Right cardiac atrium (tissue), 5 donors: Measurements from ENCODE around the gene VPS18. TPM values are rescaled to one million over a fixed set of nuclear protein-coding genes. Genes with fewer than 3 reads are reported as not detected.

ENCODE experiments used
- ATAC-seq, 2 donors: fragments of 200-7000 bp; cut with Tn5 transposase; one replicate each; pipeline versions ENCODE4 v1.8.0 to v1.9.1; 2020; ENCODE audit warnings: moderate library complexity in 2 of 2, mild to moderate bottlenecking in 1 of 2
- DNase-seq, 3 donors: peaks; one replicate each; pipeline ENCODE4 v3.0.0-alpha.2; 2020
- H3K27ac ChIP-seq: one replicate; pipeline ENCODE4 v1.5.1; 2013; ENCODE audit warnings: mild to moderate bottlenecking, low read length, control low read depth, moderate library complexity
- H3K27me3 ChIP-seq: one replicate; pipeline ENCODE4 v1.6.1; 2013; ENCODE audit not compliant: control insufficient read depth, insufficient read depth
- H3K4me1 ChIP-seq: one replicate; pipeline ENCODE4 v1.6.1; 2013; ENCODE audit warnings: low read length; ENCODE audit not compliant: control insufficient read depth, insufficient read depth
- H3K4me3 ChIP-seq: one replicate; pipeline ENCODE4 v1.5.1; 2013; ENCODE audit warnings: low read length, control low read depth
- H3K9me3 ChIP-seq: one replicate; pipeline ENCODE4 v1.6.1; 2013; ENCODE audit warnings: low read length; ENCODE audit not compliant: control insufficient read depth
- WGBS: extraction: QIAGEN DNeasy Blood & Tissue Kit; methylation state at CpG from one replicate; pipeline ENCODE4 v1.1.7; 2013; 5-methylcytosine and 5-hydroxymethylcytosine counted together
- intact Hi-C, 4 donors: fragments of 100-400 bp; cut with DNase I; formaldehyde crosslinking; loops; one replicate each; pipeline versions ENCODE4 v1.11.0 to v1.14.0; 2022 to 2023
- polyA plus RNA-seq: library from polyadenylated mRNA; stranded (reverse); fragments of 200-250 nt; gene quantifications from one replicate; pipeline ENCODE4 v1.2.3, GENCODE V29; 2013
- total RNA-seq, 4 donors: library from RNA; stranded (reverse); fragmentation: NEBNext Ultra II Directional; extraction: Animal tissue kit (Norgen Biotek cat#: 25700); gene quantifications; one replicate each; pipeline ENCODE4 v1.2.1, GENCODE V29; 2021
- donor health status: healthy with polysubstance abuse.
- donor health status: DM: no; HTN: yes; CAD: no.
- donor health status: DM: no; HTN: no; CAD: no.
- donor health status: DM: no; HTN: yes; CAD: no; lungs with severe emphysema.
- donor health status: DM: yes; HTN: yes; CAD: no.

Gene VPS18
- total and polyA plus RNA-seq, 5 donors = 12.7 to 21.0 (median 18.9) TPM

DNA sequence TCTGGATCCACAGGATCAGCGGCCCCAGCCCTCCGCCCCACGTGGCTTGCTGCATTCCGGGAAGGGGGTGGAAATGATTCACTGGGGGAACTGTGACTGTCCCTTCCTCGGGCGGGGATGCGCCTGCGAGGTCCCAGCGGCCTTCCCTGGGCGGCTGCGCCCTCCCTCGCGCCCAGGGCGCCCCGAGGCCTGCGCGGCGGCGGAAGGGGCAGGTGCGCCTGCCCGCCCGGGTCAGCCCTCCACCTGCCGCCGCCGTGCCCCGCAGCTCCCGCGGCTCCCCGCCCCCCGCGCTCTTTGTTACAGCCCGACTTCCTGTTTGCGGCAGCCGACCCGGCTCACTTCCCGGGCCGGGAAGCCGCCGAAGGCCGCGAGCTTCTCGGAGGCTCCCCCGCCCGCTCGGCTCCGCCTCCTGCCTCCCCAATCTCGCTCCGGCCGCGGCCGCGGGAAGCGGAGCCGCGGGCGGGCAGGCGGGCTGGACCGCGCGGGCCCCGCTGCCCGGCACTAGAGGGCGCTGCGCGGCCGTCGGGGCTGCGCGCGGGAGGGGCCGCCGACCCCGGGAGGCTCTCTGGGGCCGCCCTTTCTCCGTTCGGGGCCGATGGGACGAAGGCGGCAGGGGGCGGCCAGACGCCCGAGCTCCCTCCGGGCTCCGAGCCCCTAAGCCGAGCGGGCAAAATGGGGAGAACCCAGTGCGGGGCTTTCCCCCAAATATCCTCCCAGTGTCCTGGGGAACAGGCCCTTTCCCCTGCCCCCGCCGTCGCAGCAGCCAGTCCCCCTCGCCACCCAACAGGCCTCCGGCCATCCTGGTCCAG lies 47.5 kb downstream of the VPS18 start:
- Histone ChIP-seq H3K27ac (peak overlapping the region; percentile 81), H3K27me3 (no peaks in the 10 kb centered on the region), H3K4me1 (peaks cover 7% of the 10 kb centered on the region), H3K9me3 (no peaks in the 10 kb centered on the region), H3K4me3 (peak overlapping the region; percentile 70)
- intact Hi-C loops = loop anchor here in 2 of 4 donors (2.0 to 10.0 kb wide), 3 partner anchors 34 to 73 kb away; no protein-coding TSS in a partner anchor
- ATAC-seq = peak; percentile 78
- DNase-seq = peak; percentile 82 to 92 (median 92)
- under 1% methylated on average over 91 of the region's 92 CpGs for WGBS

DNA sequence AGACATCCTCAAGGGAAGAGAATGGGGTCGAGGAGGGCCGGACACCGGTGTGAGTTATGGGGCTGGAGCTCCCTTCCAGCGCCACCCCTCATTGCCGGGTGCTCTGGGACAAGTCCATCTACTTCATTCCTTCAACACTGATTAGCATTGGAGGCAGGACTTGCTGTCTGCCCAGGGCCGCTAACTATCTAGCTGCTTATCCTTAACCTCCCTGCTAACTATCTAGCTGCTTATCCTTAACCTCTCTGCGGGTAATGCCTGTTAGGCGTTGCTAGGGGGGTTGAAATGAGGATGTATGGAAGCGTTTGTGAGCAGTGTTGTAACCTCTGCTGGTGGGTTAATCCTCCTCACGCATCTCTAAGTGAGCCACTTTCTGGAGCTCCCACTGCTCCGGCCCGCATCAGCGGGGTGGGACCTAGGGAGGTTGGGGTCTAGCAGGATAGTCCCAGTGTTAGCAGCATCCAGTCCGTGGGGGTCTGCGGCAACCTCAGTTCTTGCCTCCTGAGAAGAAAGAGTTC lies 48.1 kb downstream of the VPS18 start:
- intact Hi-C loops = loop anchor here in 2 of 4 donors (5.0 to 10.0 kb wide), 2 partner anchors 35 to 72 kb away; no protein-coding TSS in a partner anchor
- DNase-seq = peak in 1 of 3 donors; percentile 46
- WGBS = 31% methylated on average over 15 of the region's 15 CpGs
- Histone ChIP-seq H3K27ac (peak overlapping the region; percentile 81), H3K4me1 (peaks cover 7% of the 10 kb centered on the region), H3K9me3 (no peaks in the 10 kb centered on the region), H3K27me3 (no peaks in the 10 kb centered on the region), H3K4me3 (peak overlapping the region; percentile 70)
- no peak for ATAC-seq

DNA sequence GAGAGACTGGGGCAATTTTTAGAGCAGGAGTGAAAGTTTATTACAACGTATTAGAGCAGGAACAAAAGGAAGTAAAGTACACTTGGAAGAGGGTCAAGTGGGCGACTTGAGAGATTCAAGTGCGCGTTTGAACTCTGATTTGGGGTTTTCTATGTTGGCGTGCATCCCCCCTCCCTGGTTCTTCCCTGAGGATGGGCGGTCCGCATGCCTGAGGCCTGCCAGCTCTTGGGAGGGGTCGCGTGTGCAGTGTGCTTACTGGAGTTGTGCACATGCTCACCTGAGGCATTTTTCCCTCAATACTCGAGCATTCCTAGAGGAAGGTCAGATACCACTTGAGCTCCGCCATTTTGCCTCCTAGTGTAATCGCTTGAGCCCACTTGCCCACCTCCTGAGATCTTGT lies 48.6 kb downstream of the VPS18 start:
- 75% methylated on average over 12 of the region's 12 CpGs for WGBS
- H3K4me1 ChIP-seq = peaks cover 7% of the 10 kb centered on the region
- no peaks in the 10 kb centered on the region for H3K9me3 ChIP-seq
- H3K4me3 ChIP-seq = no peak overlapping the region
- intact Hi-C loops = loop anchor here in 2 of 4 donors (5.0 to 10.0 kb wide), 2 partner anchors 36 to 72 kb away; no protein-coding TSS in a partner anchor
- no peaks in the 10 kb centered on the region for H3K27me3 ChIP-seq
- DNase-seq (peak in 1 of 3 donors; percentile 37), ATAC-seq (no peak)
- no peak overlapping the region for H3K27ac ChIP-seq

DNA sequence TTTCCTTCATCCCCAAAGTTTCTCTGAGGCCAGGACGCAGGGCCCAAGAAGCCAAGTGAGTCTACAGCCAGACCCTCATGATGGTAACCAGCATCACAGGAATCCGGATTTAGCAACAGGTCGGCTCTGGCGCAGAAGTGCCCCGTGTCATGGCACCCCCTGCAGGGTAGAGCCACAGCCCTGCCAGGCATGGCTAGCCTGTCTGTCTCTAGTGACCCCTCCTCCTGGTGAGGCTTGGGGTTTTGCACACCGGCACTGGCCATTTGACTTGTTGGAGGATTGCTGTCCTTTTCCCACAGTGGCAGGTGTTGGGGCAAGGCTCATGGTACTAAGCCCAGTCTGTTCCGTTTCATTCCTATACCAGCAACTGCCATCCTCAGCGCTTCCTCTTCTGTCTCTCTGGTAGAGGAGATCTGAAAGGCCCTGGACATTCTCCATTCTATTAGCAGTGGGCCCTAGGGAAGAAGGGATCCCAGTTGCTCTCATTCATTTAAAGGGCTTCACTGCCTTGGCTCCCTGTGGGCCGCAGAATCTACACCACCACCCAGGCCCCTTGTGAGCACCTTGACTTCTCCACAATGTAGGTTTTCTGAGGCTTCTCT lies 49.6 kb downstream of the VPS18 start:
- 96% methylated on average over 9 of the region's 9 CpGs for WGBS
- intact Hi-C loops = loop anchor here in 2 of 4 donors (5.0 to 10.0 kb wide), 2 partner anchors 37 to 71 kb away; no protein-coding TSS in a partner anchor
- peaks cover 5% of the 10 kb centered on the region for H3K4me1 ChIP-seq
- no peaks in the 10 kb centered on the region for H3K9me3 ChIP-seq
- ATAC-seq (no peak), DNase-seq (peak in 1 of 3 donors; percentile 43)
- H3K4me3 ChIP-seq = no peak overlapping the region
- no peaks in the 10 kb centered on the region for H3K27me3 ChIP-seq
- H3K27ac ChIP-seq = no peak overlapping the region

DNA sequence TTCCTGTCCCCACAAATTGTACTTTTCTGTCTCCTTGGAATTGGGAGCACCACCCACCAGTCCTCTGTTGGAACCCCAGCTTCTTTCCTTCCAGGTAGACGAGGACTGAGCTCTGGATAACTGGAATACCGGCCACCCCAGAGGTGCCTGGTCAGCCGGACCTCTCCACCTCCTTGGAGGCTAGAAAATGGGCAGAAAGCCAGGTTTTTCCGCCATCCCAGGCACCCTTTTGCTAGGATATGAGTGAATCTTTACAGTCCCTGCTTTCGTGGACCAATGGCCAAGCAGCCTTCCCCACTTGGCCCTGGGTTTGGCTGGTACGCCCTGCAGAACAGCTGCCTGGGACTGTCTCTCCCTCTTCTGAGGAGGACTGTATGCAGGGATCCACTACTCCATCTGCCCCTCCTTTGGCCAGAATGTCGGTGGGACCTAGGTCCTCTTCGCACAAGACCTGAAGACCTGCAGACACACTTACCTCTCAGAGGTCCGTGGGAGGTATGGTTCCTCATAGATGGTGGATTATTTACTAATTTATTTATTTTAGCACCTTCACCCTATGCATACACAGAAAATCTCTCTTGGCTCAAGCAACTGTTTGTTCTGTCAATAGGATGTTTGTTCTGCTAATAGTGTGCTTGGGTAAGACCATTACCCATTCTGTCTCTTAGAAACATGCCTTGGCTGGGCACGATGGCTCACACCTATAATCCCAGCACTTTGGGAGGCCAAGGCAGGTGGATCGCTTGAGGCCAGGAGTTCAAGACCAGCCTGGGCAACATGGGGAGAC lies 50.5 kb downstream of the VPS18 start:
- no peaks in the 10 kb centered on the region for H3K27me3 ChIP-seq
- intact Hi-C loops = loop anchor here in 2 of 4 donors (5.0 to 10.0 kb wide), 2 partner anchors 37 to 70 kb away; no protein-coding TSS in a partner anchor
- H3K4me1 ChIP-seq = peaks cover 5% of the 10 kb centered on the region
- DNase-seq = peak in 1 of 3 donors; percentile 17
- no peak overlapping the region for H3K27ac ChIP-seq
- no peak for ATAC-seq
- H3K9me3 ChIP-seq = no peaks in the 10 kb centered on the region
- 93% methylated on average over 11 of the region's 11 CpGs for WGBS
- H3K4me3 ChIP-seq = no peak overlapping the region

DNA sequence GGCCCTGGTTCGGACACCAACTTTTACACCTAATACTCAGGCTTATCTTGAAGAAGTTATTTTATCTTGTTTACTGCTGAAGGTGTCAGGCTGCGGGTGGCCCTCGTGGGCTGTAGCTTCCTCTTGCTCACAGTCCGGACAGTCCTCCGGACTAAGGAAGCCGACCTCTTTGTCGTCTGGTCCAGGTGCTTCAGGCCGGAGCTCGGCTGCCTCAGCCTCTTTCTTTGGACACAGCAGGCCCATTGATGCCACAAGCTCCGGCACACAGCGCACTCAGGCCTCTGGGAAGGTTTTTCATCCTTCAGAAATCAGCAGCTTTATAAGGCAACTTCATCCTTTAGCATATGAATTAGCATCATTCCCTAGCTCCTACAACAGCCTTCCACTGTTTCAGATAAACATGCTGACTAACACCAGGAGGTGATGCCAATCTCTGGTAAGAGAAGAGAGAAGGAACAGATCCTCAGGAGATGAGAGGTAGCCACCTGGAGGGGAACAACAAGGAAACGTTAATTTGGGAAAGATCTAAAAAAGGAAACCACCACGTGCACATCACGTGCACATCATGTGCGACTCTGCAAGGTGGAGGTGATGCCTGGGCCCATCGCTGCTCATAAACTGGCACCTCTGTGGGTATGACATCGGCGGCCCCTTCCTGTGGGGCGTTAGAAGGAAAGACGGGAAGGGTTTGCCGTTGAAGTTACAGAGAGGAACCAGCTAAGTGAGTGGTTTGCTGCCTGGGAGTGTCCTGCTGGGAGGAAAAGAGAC lies 54.6 kb downstream of the VPS18 start:
- Histone ChIP-seq H3K4me1 (no peaks in the 10 kb centered on the region), H3K9me3 (no peaks in the 10 kb centered on the region), H3K27me3 (no peaks in the 10 kb centered on the region), H3K4me3 (no peak overlapping the region), H3K27ac (no peak overlapping the region)
- intact Hi-C loops = loop anchor here in 1 of 4 donors (10.0 kb wide), 1 partner anchor 66 kb away; no protein-coding TSS in a partner anchor
- ATAC-seq (no peak), DNase-seq (no peak)
- 61% methylated on average over 21 of the region's 21 CpGs for WGBS

DNA sequence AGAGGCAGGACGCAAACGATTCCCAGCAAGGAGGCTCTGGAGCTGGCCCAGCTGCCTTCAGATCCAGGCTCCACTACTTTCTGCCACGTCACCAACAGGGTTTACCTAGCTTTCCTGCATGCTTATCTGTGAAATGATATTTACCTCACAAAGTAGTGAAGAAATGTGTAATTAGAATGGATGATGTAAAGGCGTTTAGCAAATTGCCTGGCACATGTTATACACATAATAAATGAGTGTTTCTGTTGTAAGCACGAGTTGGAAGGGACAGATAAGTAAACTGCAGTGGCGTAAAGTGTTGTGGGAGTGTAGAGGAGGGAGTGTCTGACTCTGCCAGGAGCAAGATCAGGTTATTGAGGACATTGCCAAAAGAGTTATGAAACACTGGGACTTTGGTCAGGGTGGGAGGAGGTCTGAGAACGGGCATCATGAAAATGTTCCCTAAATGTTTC lies 55.5 kb downstream of the VPS18 start:
- ATAC-seq (no peak), DNase-seq (no peak)
- Histone ChIP-seq H3K27ac (no peak overlapping the region), H3K4me3 (no peak overlapping the region), H3K27me3 (no peaks in the 10 kb centered on the region), H3K9me3 (no peaks in the 10 kb centered on the region), H3K4me1 (no peaks in the 10 kb centered on the region)
- 64% methylated on average over 7 of the region's 7 CpGs for whole genome bisulfite sequencing
- intact Hi-C loops = loop anchor here in 2 of 4 donors (10.0 kb wide), 2 partner anchors 55 to 65 kb away; no protein-coding TSS in a partner anchor

DNA sequence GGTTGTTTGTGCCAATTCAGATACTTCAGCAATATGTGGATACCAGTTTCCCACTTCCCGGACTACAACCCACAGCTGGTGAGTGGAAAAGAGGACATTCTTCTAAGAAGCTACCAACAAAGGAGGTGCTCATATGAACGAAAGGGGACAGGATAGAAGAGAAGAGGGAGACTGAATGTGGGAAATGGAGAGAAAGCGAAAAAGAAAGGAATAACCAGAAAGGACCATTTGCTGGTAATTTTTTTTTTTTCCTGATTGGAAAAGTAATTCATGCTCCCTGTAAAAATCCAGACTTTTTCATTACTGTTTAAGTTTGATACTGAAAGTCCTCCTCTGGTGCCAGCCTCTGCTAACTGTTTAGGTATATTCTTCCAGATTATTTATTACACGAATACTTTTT lies 57.5 kb downstream of the VPS18 start:
- WGBS = 90% methylated on average over 4 of the region's 4 CpGs
- no peak for DNase-seq

DNA sequence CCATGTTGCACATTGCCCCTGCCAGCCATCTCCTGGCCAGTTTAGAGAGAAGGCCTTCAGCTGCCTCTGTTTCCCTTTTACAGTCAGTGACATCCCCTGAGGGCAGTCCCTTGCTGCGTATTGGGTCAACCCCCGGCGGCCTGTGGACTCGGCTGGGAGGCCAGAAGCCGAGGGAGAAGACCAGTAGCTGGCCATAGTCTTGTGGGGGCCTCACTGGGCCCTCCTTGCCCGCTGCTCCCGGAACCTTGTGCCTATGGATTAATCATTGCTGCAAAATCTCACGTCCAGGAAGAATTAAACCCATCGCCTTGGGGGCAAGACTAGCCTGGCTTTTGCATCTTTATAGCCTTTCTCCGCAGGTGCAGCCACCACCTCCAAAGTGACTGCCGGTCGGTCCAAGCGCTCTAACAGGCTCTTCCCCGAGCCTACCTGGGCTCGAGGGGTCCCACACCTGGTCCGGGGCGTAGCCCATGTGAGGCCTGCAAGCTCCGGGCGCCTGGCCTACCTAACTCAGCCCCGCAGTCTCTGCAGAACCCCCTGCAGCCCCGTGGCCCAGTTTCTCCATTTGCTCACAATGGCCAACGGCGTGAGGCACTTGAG lies 58.2 kb downstream of the VPS18 start:
- H3K27ac ChIP-seq = peak overlapping the region; percentile 36
- peaks cover 2% of the 10 kb centered on the region for H3K4me1 ChIP-seq
- WGBS = 48% methylated on average over 23 of the region's 23 CpGs
- ATAC-seq (no peak), DNase-seq (no peak)
- H3K4me3 ChIP-seq = peak overlapping the region; percentile 67
- no peaks in the 10 kb centered on the region for H3K9me3 ChIP-seq
- intact Hi-C loops = loop anchor here in 1 of 4 donors (10.0 kb wide), 1 partner anchor 52 kb away; no protein-coding TSS in a partner anchor
- no peaks in the 10 kb centered on the region for H3K27me3 ChIP-seq

More for the DNA sequence above, 57.5 kb downstream of the VPS18 start:
- intact Hi-C loops = loop anchor here in 1 of 4 donors (10.0 kb wide), 1 partner anchor 53 kb away; no protein-coding TSS in a partner anchor
- Histone ChIP-seq H3K27ac (no peak overlapping the region), H3K27me3 (no peaks in the 10 kb centered on the region), H3K4me3 (no peak overlapping the region), H3K4me1 (peaks cover 1% of the 10 kb centered on the region), H3K9me3 (no peaks in the 10 kb centered on the region)
- no peak for ATAC-seq
